ENCODE measurements around the gene SAMMSON. TPM values are rescaled to one million over a fixed set of nuclear protein-coding genes. Genes with fewer than 3 reads are reported as not detected.

The SAMMSON gene
- total and polyA plus RNA-seq, 2 of the 4 experiments (the other 2 are of a cell fraction) = not detected

GRCh38 chr3:70071138-70071537 is 71.6 kb downstream of the SAMMSON start:
- H2BK5ac ChIP-seq (ENCODE audit: low read depth, low read length, poor library complexity, severe bottlenecking) = no peak overlapping the region
- H3K18ac ChIP-seq (ENCODE audit: low read depth, low read length) = no peak overlapping the region
- H3K9me1 ChIP-seq (ENCODE audit: insufficient read depth, low read length) = no peaks in the 10 kb centered on the region
- TF ChIP-seq POLR2A (IDR thresholded peaks at IDR 0.05; ENCODE audit: low read depth, low read length) (no peak), RAD21 (IDR thresholded peaks at IDR 0.05; ENCODE audit: low read length) (no peak), SMC3 (IDR thresholded peaks at IDR 0.05; ENCODE audit: low read depth, low read length) (no peak), MXI1 (IDR thresholded peaks at IDR 0.05; ENCODE audit: borderline replicate concordance, low read depth, low read length) (no peak), CEBPB (IDR thresholded peaks at IDR 0.05; ENCODE audit: low read depth, low read length) (no peak)
- DNase-seq = no peak
- BruUV-seq (replicated peaks) = no TSS peak
- H3K56ac ChIP-seq (ENCODE audit: extremely low read depth, insufficient read depth, low read length) = no peak overlapping the region
- dilution Hi-C loops (cut with HindIII; ENCODE audit: low sequenced_read_pairs, unreplicated experiment) = no loop called here
- H3K27ac ChIP-seq (ENCODE audit: insufficient read depth, low read length) = no peak overlapping the region
- ATAC-seq (ENCODE audit: low read depth) = no peak
- no peaks in the 10 kb centered on the region for H3K79me1 ChIP-seq (ENCODE audit: low read depth in 1 of 2, low read length in 2 of 2)
- no peak overlapping the region for H2BK120ac ChIP-seq (ENCODE audit: low read depth, low read length)
- H2AFZ ChIP-seq (replicated peaks; ENCODE audit: low read length, poor library complexity) = no peak overlapping the region
- in situ Hi-C loops (cut with MboI; ENCODE audit: low sequenced_read_pairs) = loop anchor here (25.0 kb wide), 1 partner anchor 1591 kb away; no protein-coding TSS in a partner anchor
- no peak overlapping the region for H2AK5ac ChIP-seq (ENCODE audit: low read depth, low read length)
- H3K4me1 ChIP-seq (ENCODE audit: control insufficient read depth, insufficient read depth, low read length) = no peaks in the 10 kb centered on the region
- no peak overlapping the region for H3K4me3 ChIP-seq (ENCODE audit: insufficient read depth, low read depth, low read length)
- peaks cover 28% of the 10 kb centered on the region for H3K27me3 ChIP-seq (ENCODE audit: control insufficient read depth, insufficient read depth, low read length)
- H3K4ac ChIP-seq (ENCODE audit: low read depth, low read length) = no peak overlapping the region
- H2BK15ac ChIP-seq (ENCODE audit: low read depth, low read length) = no peak overlapping the region
- H4K91ac ChIP-seq (ENCODE audit: insufficient read depth, low read depth, low read length) = no peak overlapping the region
- no peak overlapping the region for H3K9ac ChIP-seq (ENCODE audit: low read depth, low read length)
- CTCF ChIA-PET = interaction anchor here (0.7 kb wide), 1 partner anchor 10 kb away, joined by 3 read pairs; no protein-coding TSS in a partner anchor
- H3K36me3 ChIP-seq (ENCODE audit: control insufficient read depth, insufficient read depth, low read length) = no peaks in the 10 kb centered on the region
- no peak overlapping the region for H4K5ac ChIP-seq (ENCODE audit: low read depth, low read length)
- WGBS, 2 experiments (ENCODE audit: extremely low coverage in 2 of 2, insufficient read length in 1 of 2) = no CpG with 5 or more reads among the region's 4 CpGs
- no peak overlapping the region for H2BK20ac ChIP-seq (ENCODE audit: low read depth, low read length)
- no peak overlapping the region for H4K8ac ChIP-seq (ENCODE audit: low read depth in 2 of 2, low read length in 2 of 2)
- intact Hi-C loops (cut with micrococcal nuclease) = loop anchor here (10.0 kb wide), 1 partner anchor 444 kb away; no protein-coding TSS in a partner anchor
- no peak overlapping the region for H3K14ac ChIP-seq (replicated peaks; ENCODE audit: low read depth, low read length)
- no peak overlapping the region for H3K4me2 ChIP-seq (ENCODE audit: low read depth, low read length)
- H3K23ac ChIP-seq (ENCODE audit: low read depth, low read length) = no peak overlapping the region
- H3K9me3 ChIP-seq (ENCODE audit: control insufficient read depth, insufficient read depth, low read length) = no peaks in the 10 kb centered on the region
- POLR2A ChIA-PET (ENCODE audit: unreplicated experiment) = no interaction called here
- no peak overlapping the region for H2AK9ac ChIP-seq (replicated peaks; ENCODE audit: low read depth, low read length, poor library complexity)
- H4K20me1 ChIP-seq (ENCODE audit: insufficient read depth, low read length) = no peaks in the 10 kb centered on the region
